Epithelial cell of proximal tubule (primary cell): Measurements from ENCODE around the gene GKN2. TPM values are rescaled to one million over a fixed set of nuclear protein-coding genes. Genes with fewer than 3 reads are reported as not detected.

Source experiments
- DNase-seq: peaks from one replicate; pipeline ENCODE4 v3.0.0-alpha.2; 2011; ENCODE audit warnings: low read depth
- H3K4me3 ChIP-seq: 2 replicates; pipeline ENCODE4 v1.5.1; 2011; ENCODE audit warnings: low read depth, mild to moderate bottlenecking, low read length
- CTCF ChIP-seq: conservative IDR thresholded peaks from 2 replicates; pipeline ENCODE4 v1.5.1; 2012; ENCODE audit warnings: low read depth, mild to moderate bottlenecking, low read length
- total RNA-seq: library from RNA; depleted of rRNA; stranded (reverse); fragments of >200 nt; gene quantifications from 2 replicates; pipeline ENCODE4 v1.2.3, GENCODE V29; 2015

Gene GKN2
- total RNA-seq, 1 donor from 2014 or later = not detected

GRCh38 chr2:68936889-68937288, 15.8 kb downstream of the GKN2 start:
- TF ChIP-seq CTCF = no peak
- H3K4me3 ChIP-seq = no peak overlapping the region
- DNase-seq = no peak

GRCh38 chr2:68936427-68936826, 16.3 kb downstream of the GKN2 start:
- H3K4me3 ChIP-seq = no peak overlapping the region
- TF ChIP-seq CTCF = no peak
- no peak for DNase-seq

- H3K4me3 ChIP-seq = no peak overlapping the region
- DNase-seq = no peak
- TF ChIP-seq CTCF = no peak
Observed at GRCh38 chr2:68935471-68935870, 17.2 kb downstream of the GKN2 start.

- no peak for TF ChIP-seq CTCF
- H3K4me3 ChIP-seq = no peak overlapping the region
- DNase-seq = no peak
Observed at GRCh38 chr2:68934021-68934420, 18.7 kb downstream of the GKN2 start.

GRCh38 chr2:68932402-68932801, 20.3 kb downstream of the GKN2 start:
- DNase-seq = no peak
- no peak overlapping the region for H3K4me3 ChIP-seq
- TF ChIP-seq CTCF = no peak

- TF ChIP-seq CTCF = no peak
- H3K4me3 ChIP-seq = no peak overlapping the region
- no peak for DNase-seq
Observed at GRCh38 chr2:68931799-68932198, 20.9 kb downstream of the GKN2 start.

GRCh38 chr2:68931149-68931711, 21.5 kb downstream of the GKN2 start:
- H3K4me3 ChIP-seq = no peak overlapping the region
- no peak for DNase-seq
- TF ChIP-seq CTCF = no peak
